HG02588 (cell line): ENCODE results near the gene BFSP2.

Experiments used
- ATAC-seq: cut with Tn5 transposase; IDR thresholded peaks from one replicate; pipeline ENCODE4 v1.9.1; 2021; ENCODE audit warnings: mild to moderate bottlenecking, moderate library complexity; ENCODE audit not compliant: unreplicated experiment

BFSP2 gene

GRCh38 chr3:133381346-133382109 lies 18.3 kb upstream of the BFSP2 start:
- ATAC-seq = no peak

DNA sequence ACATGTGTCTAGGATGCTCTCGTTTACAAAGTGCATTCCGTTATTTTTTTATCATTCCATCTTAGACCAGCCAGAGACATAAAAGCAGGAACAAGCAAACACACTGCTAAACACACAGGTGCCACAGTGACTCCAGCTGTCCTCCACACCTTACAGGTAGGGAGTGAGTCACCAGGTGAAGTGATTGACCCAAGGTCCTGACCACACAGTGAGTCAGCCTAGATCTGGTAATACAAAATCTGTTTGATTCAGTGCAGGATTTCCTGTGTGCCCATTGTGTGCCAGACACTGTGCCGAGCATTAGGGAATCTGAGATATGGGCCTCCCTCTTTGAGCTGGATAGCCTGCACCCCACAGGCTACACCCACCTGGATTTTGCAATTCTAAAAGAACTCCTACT lies 16.7 kb upstream of the BFSP2 start:
- no peak for ATAC-seq

DNA sequence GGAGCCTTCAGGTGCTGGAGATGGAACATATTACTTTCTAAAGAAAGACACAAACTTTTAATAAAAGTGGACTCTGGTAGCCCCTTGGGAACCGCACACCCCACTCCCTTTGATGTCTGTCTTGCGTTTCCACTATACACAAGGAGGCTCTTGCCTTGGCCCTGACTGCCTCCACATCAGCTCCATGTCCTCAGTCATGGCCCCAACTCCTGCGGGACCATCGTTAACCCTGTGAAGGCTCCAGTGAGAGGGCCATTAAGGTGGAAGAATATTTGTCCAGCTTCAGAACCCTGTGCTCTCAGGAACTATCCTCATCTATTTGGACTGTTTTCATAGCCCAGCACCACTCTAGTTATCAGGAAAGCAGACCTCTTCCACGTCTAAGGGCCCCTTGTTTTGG lies 16.1 kb upstream of the BFSP2 start:
- ATAC-seq = no peak

GRCh38 chr3:133384331-133385027 lies 15.4 kb upstream of the BFSP2 start:
- peak; percentile 70 for ATAC-seq

DNA sequence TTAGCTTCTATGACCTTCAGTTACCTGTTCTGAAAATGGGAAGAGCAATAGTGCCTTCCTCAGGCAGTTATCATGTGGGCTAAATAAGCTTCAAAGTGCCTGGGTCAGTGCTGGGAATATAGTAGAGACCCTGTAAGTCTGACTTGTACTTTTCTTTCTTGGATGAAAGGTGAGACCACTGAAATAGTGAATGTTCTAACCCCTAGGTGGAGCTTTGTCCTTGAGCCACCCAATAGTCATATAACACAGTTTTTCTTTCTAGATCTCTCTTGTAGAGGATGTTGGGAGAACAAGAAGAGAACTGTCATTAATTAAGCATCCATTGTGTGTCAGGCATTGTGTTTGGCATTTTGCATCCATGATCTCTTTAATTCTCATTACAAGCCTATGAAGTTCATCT lies 13.0 kb upstream of the BFSP2 start:
- ATAC-seq = no peak

DNA sequence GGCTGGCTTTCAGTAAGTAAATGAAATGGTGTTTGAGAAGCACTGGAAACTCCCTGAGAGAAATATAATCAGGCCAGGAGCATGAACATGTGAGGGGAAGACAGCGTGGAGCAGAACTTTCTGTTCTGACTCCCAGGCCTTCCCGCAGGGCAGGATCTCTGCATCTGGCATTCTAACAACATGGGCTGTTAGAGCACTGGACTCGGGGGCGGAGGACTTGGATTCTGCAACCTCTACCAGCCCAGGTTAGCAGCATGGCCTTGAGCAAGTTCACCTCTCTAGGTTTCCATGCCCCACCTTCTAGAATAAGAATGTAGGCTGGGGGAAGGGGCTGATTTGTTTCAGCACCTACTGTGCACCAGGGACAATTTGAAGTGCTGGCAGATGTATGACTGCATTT lies 12.5 kb upstream of the BFSP2 start:
- no peak for ATAC-seq

- no peak for ATAC-seq
These were observed 11.0 kb upstream of the BFSP2 start for GRCh38 chr3:133388696-133389395.

GRCh38 chr3:133390715-133391114 lies 9.1 kb upstream of the BFSP2 start:
- ATAC-seq = no peak

DNA sequence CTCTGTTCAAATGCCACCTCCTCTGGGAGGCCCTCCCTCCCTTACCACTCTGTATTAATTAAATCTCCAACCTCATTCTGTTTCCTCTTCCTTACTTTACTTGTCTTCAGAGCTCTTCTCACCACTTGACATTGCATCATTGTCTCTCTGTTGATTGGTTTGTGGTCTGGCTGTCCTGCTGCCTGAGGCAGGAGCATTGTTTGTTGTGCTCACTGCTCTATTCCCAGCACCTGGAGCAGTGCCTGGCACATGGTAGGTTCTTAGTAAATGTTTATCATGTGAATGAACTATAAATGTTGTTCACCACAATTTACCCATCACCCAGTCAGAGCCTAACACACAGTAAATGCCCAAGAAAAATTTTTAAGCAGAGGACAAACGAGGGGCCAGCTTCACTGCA lies 6.7 kb upstream of the BFSP2 start:
- no peak for ATAC-seq

- no peak for ATAC-seq
These were observed 6.0 kb upstream of the BFSP2 start for GRCh38 chr3:133393691-133394474.

- no peak for ATAC-seq
These were observed 5.1 kb upstream of the BFSP2 start for GRCh38 chr3:133394561-133395311.

- no peak for ATAC-seq
These were observed 3.0 kb upstream of the BFSP2 start for GRCh38 chr3:133396906-133397305.

- ATAC-seq = no peak
These were observed 1.7 kb downstream of the BFSP2 start for GRCh38 chr3:133401374-133402135.

DNA sequence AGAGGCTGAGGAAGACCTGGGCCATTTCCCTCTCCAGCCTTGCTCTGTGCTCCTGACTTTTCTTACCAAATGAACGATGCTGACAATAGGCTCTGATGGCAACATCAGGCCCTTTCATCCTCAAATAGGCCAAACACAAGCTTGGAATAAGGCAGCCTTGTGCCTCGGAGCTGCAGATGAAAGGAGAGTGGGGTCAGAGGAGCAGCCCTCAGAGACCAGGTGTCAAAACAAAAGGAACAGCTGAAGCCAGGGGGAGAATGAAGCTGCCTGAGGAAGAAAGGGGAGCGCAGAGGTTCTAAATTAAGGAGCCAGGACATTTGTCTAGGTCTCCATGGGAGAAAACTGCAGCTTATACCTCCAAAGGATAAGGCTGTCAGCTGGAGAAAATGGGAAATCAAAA lies 5.1 kb downstream of the BFSP2 start:
- ATAC-seq = no peak

DNA sequence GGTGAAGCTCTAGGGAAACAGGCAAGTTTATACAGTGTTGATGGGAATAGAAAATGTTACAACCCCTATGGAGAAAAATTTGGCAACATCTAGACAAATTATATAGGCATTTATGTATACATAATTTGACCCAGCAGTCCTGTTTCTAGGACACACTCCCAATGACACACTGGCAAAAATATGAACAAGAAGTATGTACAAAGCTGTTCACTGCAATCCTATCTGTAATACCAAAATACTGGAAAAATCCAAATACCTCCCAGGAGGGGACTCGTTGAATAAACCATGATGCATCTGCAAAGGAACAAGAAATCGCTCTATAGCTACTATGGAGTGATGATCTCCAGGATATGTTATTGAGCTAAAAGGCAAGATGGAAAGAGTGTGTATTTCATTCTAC lies 8.5 kb downstream of the BFSP2 start:
- ATAC-seq = no peak

- ATAC-seq = no peak
These were observed 9.1 kb downstream of the BFSP2 start for GRCh38 chr3:133408961-133409360.

DNA sequence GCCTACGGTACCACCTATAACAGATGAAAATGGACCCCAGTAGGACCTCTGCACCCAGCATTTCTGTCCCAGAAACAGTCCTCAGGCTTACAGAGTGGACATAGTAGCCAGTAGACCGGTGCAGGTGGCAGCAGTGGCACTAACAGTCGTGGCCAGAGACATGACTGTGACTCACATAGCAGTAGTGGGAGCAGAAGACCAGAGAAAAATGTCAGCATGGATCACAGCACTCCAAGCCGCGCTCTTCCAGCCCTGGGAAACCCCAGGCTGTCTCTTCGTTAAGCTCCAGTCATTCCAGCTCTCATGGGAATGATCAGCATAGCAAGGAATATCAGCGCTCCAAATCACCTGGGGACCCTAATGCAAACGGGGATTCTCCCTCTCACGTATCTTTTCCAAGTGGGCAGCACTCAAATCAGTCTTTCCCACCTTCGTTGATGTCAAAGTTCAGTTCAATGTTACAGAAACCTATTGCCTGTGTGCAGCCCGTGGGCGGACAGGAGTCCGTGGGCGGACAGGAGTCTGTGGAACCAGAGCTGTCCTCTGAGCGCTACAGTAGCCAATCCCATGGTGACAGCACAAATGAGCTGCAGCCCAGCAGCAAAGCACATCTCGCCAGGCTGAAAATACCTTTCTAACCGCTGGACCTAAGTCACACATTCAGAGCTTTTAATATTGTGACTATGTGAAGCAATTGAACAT lies 10.5 kb downstream of the BFSP2 start:
- ATAC-seq = no peak

- no peak for ATAC-seq
These were observed 12.6 kb downstream of the BFSP2 start for GRCh38 chr3:133412183-133413132.
